OCI-LY1 (cell line): ENCODE measurements around the gene ZNF135.

Source experiments
- H2AFZ ChIP-seq: fragments of 200-600 bp; sonication (generic), shearing (Covaris generic); 2 replicates; pipeline ENCODE4 v1.6.0; 2014; ENCODE audit warnings: antibody characterized with exemption, mild to moderate bottlenecking, low read length
- H3F3A ChIP-seq: fragments of 200-600 bp; sonication (generic), shearing (Covaris generic); 2 replicates; pipeline ENCODE4 v1.6.0; 2014; ENCODE audit warnings: mild to moderate bottlenecking, antibody characterized with exemption, low read length, moderate library complexity; ENCODE audit not compliant: insufficient read depth
- H3K27ac ChIP-seq: fragments of 200-600 bp; sonication (generic); 2 replicates; pipeline ENCODE4 v1.5.1; 2014; ENCODE audit warnings: low read length, mixed run types, mild to moderate bottlenecking, low read depth; ENCODE audit not compliant: poor library complexity, severe bottlenecking
- H3K27me3 ChIP-seq: fragments of 200-600 bp; sonication (generic); 2 replicates; pipeline ENCODE4 v1.6.0; 2014; ENCODE audit warnings: antibody characterized with exemption, mild to moderate bottlenecking, low read length, moderate library complexity; ENCODE audit not compliant: insufficient read depth
- H3K36me3 ChIP-seq: fragments of 200-600 bp; sonication (generic); 2 replicates; pipeline ENCODE4 v1.6.1; 2014; ENCODE audit warnings: mild to moderate bottlenecking, antibody characterized with exemption, low read length, moderate library complexity, mixed read lengths; ENCODE audit not compliant: insufficient read depth
- H3K4me1 ChIP-seq: fragments of 200-600 bp; sonication (generic); 2 replicates; pipeline ENCODE4 v1.5.1; 2014; ENCODE audit warnings: mild to moderate bottlenecking, low read length, moderate library complexity; ENCODE audit not compliant: insufficient read depth, severe bottlenecking
- H3K4me2 ChIP-seq: fragments of 200-600 bp; sonication (generic), shearing (Covaris generic); 2 replicates; pipeline ENCODE4 v1.6.1; 2014; ENCODE audit warnings: low read length
- H3K4me3 ChIP-seq: fragments of 200-600 bp; sonication (generic); 2 replicates; pipeline ENCODE4 v1.5.1; 2014; ENCODE audit warnings: low read length, low read depth, mild to moderate bottlenecking, mixed read lengths; ENCODE audit not compliant: poor library complexity, severe bottlenecking
- H3K79me2 ChIP-seq: fragments of 200-600 bp; shearing (Covaris generic); 2 replicates; pipeline ENCODE4 v1.6.1; 2016; ENCODE audit warnings: mixed run types, low read length, mixed read lengths; ENCODE audit not compliant: insufficient read depth
- H3K9ac ChIP-seq: fragments of 200-600 bp; sonication (generic), shearing (Covaris generic); 2 replicates; pipeline ENCODE4 v1.6.1; 2014; ENCODE audit warnings: mild to moderate bottlenecking, low read length, mixed read lengths
- H3K9me2 ChIP-seq: fragments of 200-600 bp; sonication (generic), shearing (Covaris generic); 2 replicates; pipeline ENCODE4 v1.6.1; 2014; ENCODE audit warnings: low read depth, mild to moderate bottlenecking, low read length, mixed read lengths
- H3K9me3 ChIP-seq: fragments of 200-600 bp; shearing (Covaris generic); 2 replicates; pipeline ENCODE4 v1.6.1; 2014; ENCODE audit warnings: low read length, mixed read lengths
- H4K20me1 ChIP-seq: fragments of 200-600 bp; sonication (generic), shearing (Covaris generic); 2 replicates; pipeline ENCODE4 v1.6.0; 2016; ENCODE audit warnings: mild to moderate bottlenecking, low read length; ENCODE audit not compliant: insufficient read depth
- CTCF ChIP-seq: fragments of 200-600 bp; sonication (generic), shearing (Covaris generic); IDR thresholded peaks from 2 replicates; pipeline ENCODE4 v1.5.1; 2017; ENCODE audit warnings: mild to moderate bottlenecking, antibody characterized with exemption, low read length, moderate library complexity, mixed read lengths
- EZH2 ChIP-seq: fragments of 200-600 bp; sonication (generic), shearing (Covaris generic); IDR thresholded peaks from 2 replicates; pipeline ENCODE4 v1.8.0; 2017; ENCODE audit warnings: borderline replicate concordance, mixed run types, mild to moderate bottlenecking, antibody characterized with exemption, low read length, moderate library complexity, mixed read lengths

Gene ZNF135

GRCh38 chr19:58059003-58059670 lies at the start of gene ZNF135:
Gene ZNF135, plus strand, starts transcription at chr19:58059282. Its CDS starts 721 bp downstream, at chr19:58060003.
- Histone ChIP-seq H3K4me2 (no peak within 1 kb of the TSS), H3F3A (no peaks in the 10 kb centered on the region), H3K9ac (no peak within 1 kb of the TSS), H3K9me2 (no peaks in the 10 kb centered on the region), H3K79me2 (no peaks in the 10 kb centered on the region), H3K4me3 (no peak within 1 kb of the TSS), H3K27me3 (no peaks in the 10 kb centered on the region), H3K27ac (no peak within 1 kb of the TSS), H3K4me1 (no peaks in the 10 kb centered on the region), H3K9me3 (0 out of 2 replicates have a peak, but pooled peaks cover 4% of the 10 kb centered on the region), H3K36me3 (no peaks in the 10 kb centered on the region), H4K20me1 (no peaks in the 10 kb centered on the region), H2AFZ (no peak within 1 kb of the TSS)
- TF ChIP-seq EZH2, result no peak

- no peaks in the 10 kb centered on the region for H3F3A ChIP-seq
- H4K20me1 ChIP-seq, result no peaks in the 10 kb centered on the region
- no peaks in the 10 kb centered on the region for H3K9me2 ChIP-seq
- H3K79me2 ChIP-seq, result no peaks in the 10 kb centered on the region
- no peak overlapping the region for H3K4me2 ChIP-seq
- peaks cover 17% of the 10 kb centered on the region for H3K9me3 ChIP-seq
- no peak overlapping the region for H3K27ac ChIP-seq
- H3K27me3 ChIP-seq, result no peaks in the 10 kb centered on the region
- TF ChIP-seq CTCF (no peak), EZH2 (no peak)
- no peaks in the 10 kb centered on the region for H3K4me1 ChIP-seq
- no peak overlapping the region for H3K4me3 ChIP-seq
- no peak overlapping the region for H2AFZ ChIP-seq
- no peak overlapping the region for H3K9ac ChIP-seq
- peaks cover 5% of the 10 kb centered on the region; the same call in 1 of the 2 replicates for H3K36me3 ChIP-seq
These were observed 49.8 kb upstream of the ZNF135 start for GRCh38 chr19:58009301-58009665.

GRCh38 chr19:58009666-58010301 lies 49.3 kb upstream of the ZNF135 start:
- H3K9ac ChIP-seq, result no peak overlapping the region
- H2AFZ ChIP-seq, result no peak overlapping the region
- H3K27ac ChIP-seq, result no peak overlapping the region
- no peaks in the 10 kb centered on the region for H4K20me1 ChIP-seq
- no peaks in the 10 kb centered on the region for H3K9me2 ChIP-seq
- peaks cover under 1% of the 10 kb centered on the region; the same call in 1 of the 2 replicates for H3K36me3 ChIP-seq
- H3K4me2 ChIP-seq, result no peak overlapping the region
- TF ChIP-seq CTCF, result no peak
- H3K4me1 ChIP-seq, result no peaks in the 10 kb centered on the region
- H3F3A ChIP-seq, result no peaks in the 10 kb centered on the region
- H3K4me3 ChIP-seq, result no peak overlapping the region
- peaks cover 12% of the 10 kb centered on the region for H3K9me3 ChIP-seq
- no peaks in the 10 kb centered on the region for H3K79me2 ChIP-seq
- no peaks in the 10 kb centered on the region for H3K27me3 ChIP-seq
